Skeletal muscle tissue (tissue), 4 donors: ENCODE results near the gene NPHP4. TPM values are rescaled to one million over a fixed set of nuclear protein-coding genes. Genes with fewer than 3 reads are reported as not detected.

Experiments
- H3K27ac ChIP-seq: one replicate; pipeline ENCODE4 v1.7.0; 2013; ENCODE audit warnings: mild to moderate bottlenecking, low read depth, low read length, inconsistent platforms
- H3K27me3 ChIP-seq, 3 donors: one replicate each; pipeline ENCODE4 v1.7.0; 2013; ENCODE audit warnings: low read length in 3 of 3; ENCODE audit not compliant: control insufficient read depth in 3 of 3, insufficient read depth in 3 of 3
- H3K36me3 ChIP-seq, 3 donors: one replicate each; pipeline ENCODE4 v1.7.0; 2013; ENCODE audit warnings: low read length in 3 of 3; ENCODE audit not compliant: control insufficient read depth in 3 of 3, insufficient read depth in 3 of 3
- H3K4me1 ChIP-seq, 3 donors: one replicate each; pipeline ENCODE4 v1.7.0; 2013; ENCODE audit warnings: low read length in 3 of 3, mild to moderate bottlenecking in 3 of 3; ENCODE audit not compliant: control insufficient read depth in 3 of 3, insufficient read depth in 3 of 3
- H3K4me3 ChIP-seq, 3 donors: one replicate each; pipeline ENCODE4 v1.7.0; 2013; ENCODE audit warnings: low read length in 3 of 3
- H3K9ac ChIP-seq, 3 donors: one replicate each; pipeline ENCODE4 v1.7.0; 2013; ENCODE audit warnings: low read length in 3 of 3, mild to moderate bottlenecking in 3 of 3, moderate library complexity in 2 of 3, low read depth in 1 of 3
- H3K9me3 ChIP-seq, 3 donors: one replicate each; pipeline ENCODE4 v1.7.0; 2013; ENCODE audit warnings: low read length in 3 of 3; ENCODE audit not compliant: control insufficient read depth in 3 of 3
- total RNA-seq: library from RNA; depleted of rRNA; stranded (reverse); fragments of >200 nt; gene quantifications from one replicate; pipeline ENCODE4 v1.2.3, GENCODE V29; 2014
- donor health status: Osteomylitis.

The NPHP4 gene
- total RNA-seq, 1 donor from 2014 or later, result 5.2 TPM

- Histone ChIP-seq H3K27ac (no peak overlapping the region), H3K36me3 (peaks cover 2 to 7% (median 5%) of the 10 kb centered on the region in 3 donors), H3K4me3 (no peak overlapping the region), H3K4me1 (no peaks in the 10 kb centered on the region), H3K9ac (no peak overlapping the region), H3K27me3 (no peaks in the 10 kb centered on the region), H3K9me3 (no peaks in the 10 kb centered on the region)
These were observed 47.4 kb downstream of the NPHP4 start for GRCh38 chr1:5944843-5945167.

GRCh38 chr1:5944154-5944842 lies 47.9 kb downstream of the NPHP4 start:
- Histone ChIP-seq H3K36me3 (peaks cover 2 to 7% (median 5%) of the 10 kb centered on the region in 3 donors), H3K27me3 (no peaks in the 10 kb centered on the region), H3K9me3 (no peaks in the 10 kb centered on the region), H3K4me1 (no peaks in the 10 kb centered on the region), H3K9ac (no peak overlapping the region), H3K27ac (no peak overlapping the region), H3K4me3 (no peak overlapping the region)

- Histone ChIP-seq H3K4me3 (no peak overlapping the region), H3K27me3 (no peaks in the 10 kb centered on the region), H3K9me3 (no peaks in the 10 kb centered on the region), H3K27ac (no peak overlapping the region), H3K9ac (no peak overlapping the region), H3K36me3 (peaks cover 2 to 7% (median 5%) of the 10 kb centered on the region in 3 donors), H3K4me1 (no peaks in the 10 kb centered on the region)
These were observed 48.7 kb downstream of the NPHP4 start for GRCh38 chr1:5943343-5944124.

- H3K4me3 ChIP-seq, result no peak overlapping the region
- no peaks in the 10 kb centered on the region for H3K27me3 ChIP-seq
- H3K27ac ChIP-seq, result no peak overlapping the region
- no peaks in the 10 kb centered on the region for H3K9me3 ChIP-seq
- peaks cover 2 to 5% (median 4%) of the 10 kb centered on the region in 3 donors for H3K36me3 ChIP-seq
- H3K9ac ChIP-seq, result no peak overlapping the region
- H3K4me1 ChIP-seq, result peaks cover 0 to 2% (median 0%) of the 10 kb centered on the region in 3 donors
These were observed 50.6 kb downstream of the NPHP4 start for GRCh38 chr1:5941671-5942070.

GRCh38 chr1:5940723-5941407 lies 51.4 kb downstream of the NPHP4 start:
- Histone ChIP-seq H3K36me3 (peaks cover 0 to 5% (median 2%) of the 10 kb centered on the region in 3 donors), H3K4me3 (no peak overlapping the region), H3K9ac (no peak overlapping the region), H3K27ac (no peak overlapping the region), H3K27me3 (no peaks in the 10 kb centered on the region), H3K9me3 (no peaks in the 10 kb centered on the region), H3K4me1 (peaks cover 0 to 2% (median 0%) of the 10 kb centered on the region in 3 donors)

- H3K9me3 ChIP-seq, result no peaks in the 10 kb centered on the region
These were observed 52.7 kb downstream of the NPHP4 start for GRCh38 chr1:5939271-5940170.

GRCh38 chr1:5938101-5938646 lies 54.1 kb downstream of the NPHP4 start:
- H3K36me3 ChIP-seq, result peaks cover 0 to 3% (median 0%) of the 10 kb centered on the region in 3 donors
- H3K9me3 ChIP-seq, result no peaks in the 10 kb centered on the region
- H3K4me1 ChIP-seq, result peaks cover 0 to 7% (median 4%) of the 10 kb centered on the region in 3 donors
- H3K27ac ChIP-seq, result no peak overlapping the region
- no peak overlapping the region for H3K9ac ChIP-seq
- no peak overlapping the region for H3K4me3 ChIP-seq
- H3K27me3 ChIP-seq, result no peaks in the 10 kb centered on the region

More at GRCh38 chr1:5939271-5940170, 52.7 kb downstream of the NPHP4 start:
- Histone ChIP-seq H3K27me3 (no peaks in the 10 kb centered on the region), H3K27ac (no peak overlapping the region), H3K9ac (no peak overlapping the region), H3K4me3 (no peak overlapping the region), H3K4me1 (peaks cover 0 to 2% (median 0%) of the 10 kb centered on the region in 3 donors), H3K36me3 (peaks cover 0 to 1% (median 0%) of the 10 kb centered on the region in 3 donors)

- Histone ChIP-seq H3K36me3 (peaks cover 0 to 5% (median 2%) of the 10 kb centered on the region in 3 donors), H3K27me3 (no peaks in the 10 kb centered on the region)
These were observed 54.8 kb downstream of the NPHP4 start for GRCh38 chr1:5937373-5937857.

More at GRCh38 chr1:5937373-5937857, 54.8 kb downstream of the NPHP4 start:
- no peak overlapping the region for H3K9ac ChIP-seq
- no peak overlapping the region for H3K27ac ChIP-seq
- no peak overlapping the region for H3K4me3 ChIP-seq
- H3K9me3 ChIP-seq, result no peaks in the 10 kb centered on the region
- H3K4me1 ChIP-seq, result peaks cover 0 to 7% (median 5%) of the 10 kb centered on the region in 3 donors
